ENCODE measurements around the gene JAK3.
A peak's percentile ranks its signal among the peaks of the same experiment; 100 is the strongest.

The JAK3 gene

DNA sequence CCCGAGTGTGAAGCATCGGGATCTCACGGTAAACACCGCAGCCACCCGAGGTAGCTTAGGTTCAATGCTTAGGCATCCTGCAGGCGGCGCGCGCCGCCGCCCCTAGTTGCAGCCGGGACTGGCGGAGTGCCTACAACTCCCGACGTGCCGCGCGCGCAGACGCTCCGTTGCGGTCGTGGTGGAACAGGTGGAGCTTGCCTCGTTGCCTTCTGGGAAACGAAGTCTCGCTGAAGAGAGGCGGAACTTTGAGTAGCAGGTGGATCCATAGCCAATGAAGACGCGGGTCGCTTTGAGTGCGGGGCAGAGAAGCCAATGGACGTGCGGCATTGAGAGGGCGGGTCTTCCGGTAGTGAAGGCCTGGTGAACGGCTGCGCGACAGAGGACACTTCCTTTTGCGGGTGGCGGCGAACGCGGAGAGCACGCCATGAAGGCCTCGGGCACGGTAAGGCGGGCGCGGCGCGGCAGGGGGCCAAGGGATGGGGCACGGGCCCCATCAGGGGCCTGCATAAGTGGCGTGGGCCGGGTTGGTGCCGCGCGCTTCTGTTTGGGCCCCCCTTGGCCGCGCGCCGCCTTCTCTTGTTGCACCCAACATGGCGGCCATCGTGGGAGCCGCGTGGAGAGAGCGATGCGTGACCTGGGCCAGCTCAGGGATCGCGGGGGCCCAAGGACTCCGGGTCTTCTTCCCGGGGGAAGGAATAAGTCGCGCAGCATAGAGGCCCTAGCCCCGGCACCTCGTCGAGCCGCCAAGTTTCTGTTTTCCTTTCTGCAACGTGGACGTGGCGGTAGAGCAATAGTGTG, 11.9 kb upstream of the JAK3 start, which contains the start of gene RPL18A:
TSS of gene RPL18A (plus strand) at position 378 of the 798 bp plus-strand sequence. CDS start at position 425, 47 bp downstream.
- TF ChIP-seq EP300 (IDR thresholded peaks at IDR 0.05; ENCODE audit: borderline replicate concordance) (no peak), CREB1 (IDR thresholded peaks at IDR 0.05; ENCODE audit: low read depth) (peak; percentile 59), RAD21 (IDR thresholded peaks at IDR 0.05; ENCODE audit: low read depth) (peak; percentile 79), TCF12 (IDR thresholded peaks at IDR 0.05; ENCODE audit: low read depth) (peak; percentile 55; the same call in 1 of the 2 replicates), NFIC (IDR thresholded peaks at IDR 0.05) (no peak), TAF1 (IDR thresholded peaks at IDR 0.05; ENCODE audit: low read depth) (peak; percentile 97), CEBPB (IDR thresholded peaks at IDR 0.05) (no peak), FOXM1 (IDR thresholded peaks at IDR 0.05; ENCODE audit: borderline replicate concordance, low read depth) (no peak), YY1 (IDR thresholded peaks at IDR 0.05; ENCODE audit: low read depth) (peak; percentile 91)
- TF ChIP-seq, protein P1, sequence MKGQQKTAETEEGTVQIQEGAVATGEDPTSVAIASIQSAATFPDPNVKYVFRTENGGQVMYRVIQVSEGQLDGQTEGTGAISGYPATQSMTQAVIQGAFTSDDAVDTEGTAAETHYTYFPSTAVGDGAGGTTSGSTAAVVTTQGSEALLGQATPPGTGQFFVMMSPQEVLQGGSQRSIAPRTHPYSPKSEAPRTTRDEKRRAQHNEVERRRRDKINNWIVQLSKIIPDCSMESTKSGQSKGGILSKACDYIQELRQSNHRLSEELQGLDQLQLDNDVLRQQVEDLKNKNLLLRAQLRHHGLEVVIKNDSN (IDR thresholded peaks at IDR 0.05), result peak; percentile 58
- TF ChIP-seq, protein P2, sequence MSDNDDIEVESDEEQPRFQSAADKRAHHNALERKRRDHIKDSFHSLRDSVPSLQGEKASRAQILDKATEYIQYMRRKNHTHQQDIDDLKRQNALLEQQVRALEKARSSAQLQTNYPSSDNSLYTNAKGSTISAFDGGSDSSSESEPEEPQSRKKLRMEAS (IDR thresholded peaks at IDR 0.05), result peak; percentile 95

DNA sequence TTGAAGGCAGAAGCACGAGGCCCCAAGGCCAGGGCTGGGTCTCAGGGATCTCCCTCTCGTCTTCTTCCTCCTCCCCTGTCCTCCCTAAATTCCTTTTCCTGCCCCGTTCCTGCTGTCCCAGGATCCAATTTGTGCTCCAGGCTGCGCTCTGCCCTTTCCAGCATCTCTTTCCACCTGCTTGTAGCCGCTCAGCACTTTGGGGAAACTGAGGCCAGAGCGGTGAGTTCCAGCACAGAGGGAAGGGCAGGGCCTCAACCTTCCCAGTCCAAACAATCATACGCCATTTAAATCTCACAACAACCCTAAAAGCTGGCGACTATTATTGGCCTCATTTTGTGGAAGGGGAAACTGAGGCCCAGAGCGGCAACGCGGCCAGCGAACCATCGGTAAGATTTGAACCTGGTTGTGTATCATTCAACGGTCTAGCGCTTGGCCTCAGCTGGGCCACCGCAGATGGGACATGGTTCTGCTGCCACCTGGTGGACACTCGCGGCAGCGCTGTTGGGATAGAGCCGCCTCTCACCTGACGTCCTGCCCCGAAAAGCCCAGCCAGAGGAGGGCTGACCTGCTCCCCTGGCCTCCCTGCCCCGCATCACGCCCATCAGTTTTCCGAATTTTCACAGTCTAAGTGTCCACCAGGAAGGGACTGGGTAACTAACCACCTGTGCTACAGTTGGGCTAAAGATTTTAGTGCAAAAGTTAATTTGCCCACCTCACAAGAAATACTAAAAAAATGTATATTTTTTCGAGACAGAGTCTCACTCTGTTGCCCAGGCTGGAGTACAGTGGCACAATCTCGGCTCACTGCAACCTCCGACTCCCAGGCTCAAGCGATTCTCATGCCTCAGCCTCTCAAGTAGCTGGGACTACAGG, 7.7 kb upstream of the JAK3 start:
- no peak for TF ChIP-seq TAF1 (IDR thresholded peaks at IDR 0.05; ENCODE audit: low read depth)
- TF ChIP-seq, protein P2 (IDR thresholded peaks at IDR 0.05), result 0 out of 2 replicates have a peak, but pooled peaks have one; percentile 30
- TF ChIP-seq RAD21 (IDR thresholded peaks at IDR 0.05; ENCODE audit: low read depth), result peak; percentile 98

DNA sequence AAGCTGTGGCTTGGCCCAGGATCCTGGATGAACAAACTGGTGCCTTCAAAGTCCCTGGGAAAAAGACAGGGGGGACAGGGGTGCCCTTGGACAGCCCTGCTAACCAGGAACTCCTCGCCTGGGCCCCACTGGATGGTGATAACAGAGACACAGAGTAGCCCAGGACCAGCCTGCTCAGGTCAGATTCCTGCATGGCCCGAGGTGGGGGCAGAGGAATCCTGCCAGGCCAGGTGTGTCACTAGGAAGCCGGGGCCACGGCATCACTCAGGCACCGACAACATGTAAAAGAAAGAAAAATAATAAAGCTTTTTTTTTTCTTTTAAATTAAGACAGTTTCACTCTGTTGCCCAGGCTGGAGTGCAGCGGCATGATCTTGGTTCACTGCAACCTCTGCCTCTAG, 6.3 kb upstream of the JAK3 start:
- TF ChIP-seq TCF12 (IDR thresholded peaks at IDR 0.05; ENCODE audit: low read depth) (no peak), RAD21 (IDR thresholded peaks at IDR 0.05; ENCODE audit: low read depth) (no peak), ZBTB7A (IDR thresholded peaks at IDR 0.05; ENCODE audit: low read depth) (no peak), CREB1 (IDR thresholded peaks at IDR 0.05; ENCODE audit: low read depth) (no peak), FOXM1 (IDR thresholded peaks at IDR 0.05; ENCODE audit: borderline replicate concordance, low read depth) (no peak), TAF1 (IDR thresholded peaks at IDR 0.05; ENCODE audit: low read depth) (no peak), EP300 (IDR thresholded peaks at IDR 0.05; ENCODE audit: borderline replicate concordance) (no peak), CEBPB (IDR thresholded peaks at IDR 0.05) (no peak), EGR1 (IDR thresholded peaks at IDR 0.05) (no peak), NFIC (IDR thresholded peaks at IDR 0.05) (no peak), TEAD4 (IDR thresholded peaks at IDR 0.05) (no peak), YY1 (IDR thresholded peaks at IDR 0.05; ENCODE audit: low read depth) (no peak)
- TF ChIP-seq, protein P2 (IDR thresholded peaks at IDR 0.05), result no peak
- TF ChIP-seq, protein P1 (IDR thresholded peaks at IDR 0.05), result no peak
- TF ChIP-seq, protein P3, sequence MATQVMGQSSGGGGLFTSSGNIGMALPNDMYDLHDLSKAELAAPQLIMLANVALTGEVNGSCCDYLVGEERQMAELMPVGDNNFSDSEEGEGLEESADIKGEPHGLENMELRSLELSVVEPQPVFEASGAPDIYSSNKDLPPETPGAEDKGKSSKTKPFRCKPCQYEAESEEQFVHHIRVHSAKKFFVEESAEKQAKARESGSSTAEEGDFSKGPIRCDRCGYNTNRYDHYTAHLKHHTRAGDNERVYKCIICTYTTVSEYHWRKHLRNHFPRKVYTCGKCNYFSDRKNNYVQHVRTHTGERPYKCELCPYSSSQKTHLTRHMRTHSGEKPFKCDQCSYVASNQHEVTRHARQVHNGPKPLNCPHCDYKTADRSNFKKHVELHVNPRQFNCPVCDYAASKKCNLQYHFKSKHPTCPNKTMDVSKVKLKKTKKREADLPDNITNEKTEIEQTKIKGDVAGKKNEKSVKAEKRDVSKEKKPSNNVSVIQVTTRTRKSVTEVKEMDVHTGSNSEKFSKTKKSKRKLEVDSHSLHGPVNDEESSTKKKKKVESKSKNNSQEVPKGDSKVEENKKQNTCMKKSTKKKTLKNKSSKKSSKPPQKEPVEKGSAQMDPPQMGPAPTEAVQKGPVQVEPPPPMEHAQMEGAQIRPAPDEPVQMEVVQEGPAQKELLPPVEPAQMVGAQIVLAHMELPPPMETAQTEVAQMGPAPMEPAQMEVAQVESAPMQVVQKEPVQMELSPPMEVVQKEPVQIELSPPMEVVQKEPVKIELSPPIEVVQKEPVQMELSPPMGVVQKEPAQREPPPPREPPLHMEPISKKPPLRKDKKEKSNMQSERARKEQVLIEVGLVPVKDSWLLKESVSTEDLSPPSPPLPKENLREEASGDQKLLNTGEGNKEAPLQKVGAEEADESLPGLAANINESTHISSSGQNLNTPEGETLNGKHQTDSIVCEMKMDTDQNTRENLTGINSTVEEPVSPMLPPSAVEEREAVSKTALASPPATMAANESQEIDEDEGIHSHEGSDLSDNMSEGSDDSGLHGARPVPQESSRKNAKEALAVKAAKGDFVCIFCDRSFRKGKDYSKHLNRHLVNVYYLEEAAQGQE (IDR thresholded peaks at IDR 0.05; ENCODE audit: low read depth), result no peak

DNA sequence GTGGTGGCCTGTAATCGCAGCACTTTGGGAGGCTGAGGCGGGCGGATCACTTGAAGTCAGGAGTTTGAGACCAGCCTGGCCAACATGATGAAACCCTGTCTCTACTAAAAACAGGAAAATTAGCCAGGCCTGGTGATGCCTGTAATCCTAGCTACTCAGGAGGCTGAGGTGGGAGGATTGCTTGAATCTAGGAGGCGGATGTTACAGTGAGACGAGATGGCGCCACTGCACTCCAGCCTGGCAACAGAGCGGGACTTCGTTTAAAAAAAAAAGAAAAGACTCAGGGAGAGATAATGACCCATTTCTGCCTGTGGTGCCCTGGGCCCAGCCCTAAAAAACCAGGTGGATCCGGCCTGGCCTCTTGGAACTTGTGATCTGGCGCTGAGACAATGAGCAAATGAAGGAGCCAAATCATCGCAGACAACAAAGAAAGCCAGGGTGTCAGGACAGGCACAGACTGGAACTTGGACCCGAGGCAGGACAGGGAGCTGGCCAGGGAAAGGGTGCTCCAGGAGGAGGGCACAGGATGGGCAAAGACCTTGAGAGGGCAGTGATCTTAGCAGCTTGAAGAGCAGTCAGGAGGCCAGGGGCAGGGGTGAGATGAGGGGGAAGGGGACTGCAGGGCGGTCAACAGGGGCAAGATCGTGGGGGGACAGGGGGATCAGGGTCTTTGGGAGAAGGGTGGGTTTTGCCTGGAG, 962 bp upstream of the JAK3 start:
- TF ChIP-seq TCF12 (IDR thresholded peaks at IDR 0.05; ENCODE audit: low read depth) (no peak), NFIC (IDR thresholded peaks at IDR 0.05) (no peak), ZBTB7A (IDR thresholded peaks at IDR 0.05; ENCODE audit: low read depth) (no peak), TEAD4 (IDR thresholded peaks at IDR 0.05) (no peak), YY1 (IDR thresholded peaks at IDR 0.05; ENCODE audit: low read depth) (no peak), RAD21 (IDR thresholded peaks at IDR 0.05; ENCODE audit: low read depth) (no peak), CEBPB (IDR thresholded peaks at IDR 0.05) (no peak)
- TF ChIP-seq, protein P3 (IDR thresholded peaks at IDR 0.05; ENCODE audit: low read depth), result no peak
- TF ChIP-seq, protein P1 (IDR thresholded peaks at IDR 0.05), result no peak
